OCI-LY3 (cell line): ENCODE measurements around the gene C7orf57.
"Not testable (repeated sequence)": the region's sequence is repeated elsewhere in the genome, so short reads cannot be mapped to it uniquely, and the experiment has no call there.

Experiments used
- H2AFZ ChIP-seq: fragments of 200-600, 300-600 bp; shearing (Covaris generic); 2 replicates; pipeline ENCODE4 v1.6.0; 2014; ENCODE audit warnings: antibody characterized with exemption, low read depth, low read length
- H3K27ac ChIP-seq: fragments of 200-600, 300-600 bp; sonication (generic); 2 replicates; pipeline ENCODE4 v1.5.1; 2014; ENCODE audit warnings: mild to moderate bottlenecking, low read length, moderate library complexity, mixed read lengths
- H3K27me3 ChIP-seq: fragments of 200-600, 300-600 bp; sonication (generic); 2 replicates; pipeline ENCODE4 v1.6.1; 2014; ENCODE audit warnings: low read depth, low read length, mixed read lengths
- H3K36me3 ChIP-seq: fragments of 200-600, 300-600 bp; sonication (generic); replicated peaks from 2 replicates; pipeline ENCODE3; 2014; ENCODE audit warnings: low read depth, low read length, mixed read lengths
- H3K4me1 ChIP-seq: fragments of 300-600, 200-600 bp; sonication (generic); 2 replicates; pipeline ENCODE4 v1.6.1; 2014; ENCODE audit warnings: low read length, mixed read lengths
- H3K4me2 ChIP-seq: fragments of 200-600, 300-600 bp; sonication (generic); 2 replicates; pipeline ENCODE4 v1.6.1; 2014; ENCODE audit warnings: low read length, mixed read lengths
- H3K4me3 ChIP-seq: fragments of 300-600, 200-600 bp; sonication (generic); 2 replicates; pipeline ENCODE4 v1.5.1; 2014; ENCODE audit warnings: antibody characterized with exemption, mild to moderate bottlenecking, low read length, moderate library complexity
- H3K79me2 ChIP-seq: fragments of 300-600, 200-600 bp; shearing (Covaris generic); 2 replicates; pipeline ENCODE4 v1.6.1; 2014; ENCODE audit warnings: mild to moderate bottlenecking, low read length, mixed read lengths
- H3K9ac ChIP-seq: fragments of 300-600, 200-600 bp; shearing (Covaris generic); 2 replicates; pipeline ENCODE4 v1.6.0; 2014; ENCODE audit warnings: mild to moderate bottlenecking, low read length, moderate library complexity
- H3K9me3 ChIP-seq: fragments of 200-600, 300-600 bp; shearing (Covaris generic); 2 replicates; pipeline ENCODE4 v1.6.1; 2014; ENCODE audit warnings: low read length, mixed read lengths; ENCODE audit not compliant: insufficient read depth
- H4K20me1 ChIP-seq: fragments of 200-600, 300-600 bp; sonication (generic); 2 replicates; pipeline ENCODE4 v1.6.1; 2016; ENCODE audit warnings: low read length, mixed read lengths; ENCODE audit not compliant: insufficient read depth
- CTCF ChIP-seq: fragments of 200-600, 300-600 bp; sonication (generic); IDR thresholded peaks from 2 replicates; pipeline ENCODE4 v1.5.1; 2014; ENCODE audit warnings: antibody characterized with exemption, low read length, low read depth
- EZH2phosphoT487 ChIP-seq: fragments of 200-600 bp; shearing (Covaris generic); IDR thresholded peaks from 2 replicates; pipeline ENCODE4 v1.6.1; 2018; ENCODE audit warnings: antibody characterized with exemption, mixed run types, low read depth

The C7orf57 gene

GRCh38 chr7:48067475-48067874 is 32.1 kb downstream of the C7orf57 start:
- Histone ChIP-seq H3K27ac (no peak overlapping the region), H3K27me3 (peaks cover 27% of the 10 kb centered on the region; the same call in 1 of the 2 replicates), H3K4me2 (no peak overlapping the region), H3K36me3 (no peaks in the 10 kb centered on the region), H2AFZ (no peak overlapping the region), H3K4me3 (no peak overlapping the region), H3K9me3 (no peaks in the 10 kb centered on the region), H3K4me1 (no peaks in the 10 kb centered on the region), H3K79me2 (no peaks in the 10 kb centered on the region), H4K20me1 (no peaks in the 10 kb centered on the region), H3K9ac (no peak overlapping the region)
- TF ChIP-seq CTCF (no peak), EZH2phosphoT487 (no peak)

- no peaks in the 10 kb centered on the region for H4K20me1 ChIP-seq
- no peaks in the 10 kb centered on the region for H3K79me2 ChIP-seq
- no peaks in the 10 kb centered on the region for H3K9me3 ChIP-seq
- H3K4me3 ChIP-seq, result no peak overlapping the region
- TF ChIP-seq EZH2phosphoT487 (no peak), CTCF (no peak)
- peaks cover 19% of the 10 kb centered on the region for H3K27me3 ChIP-seq
- no peak overlapping the region for H3K27ac ChIP-seq
- H3K4me1 ChIP-seq, result no peaks in the 10 kb centered on the region
- no peak overlapping the region for H3K4me2 ChIP-seq
- H3K9ac ChIP-seq, result no peak overlapping the region
- H3K36me3 ChIP-seq, result no peaks in the 10 kb centered on the region
- H2AFZ ChIP-seq, result no peak overlapping the region
These were observed 38.9 kb downstream of the C7orf57 start for GRCh38 chr7:48074204-48074654.

GRCh38 chr7:48077423-48077822 is 42.1 kb downstream of the C7orf57 start:
- Histone ChIP-seq H3K4me1 (no peaks in the 10 kb centered on the region), H4K20me1 (no peaks in the 10 kb centered on the region), H3K9me3 (no peaks in the 10 kb centered on the region)

GRCh38 chr7:48078470-48078869 is 43.1 kb downstream of the C7orf57 start:
- Histone ChIP-seq H2AFZ (no peak overlapping the region), H3K9me3 (no peaks in the 10 kb centered on the region), H3K4me2 (no peak overlapping the region), H4K20me1 (no peaks in the 10 kb centered on the region), H3K4me1 (no peaks in the 10 kb centered on the region), H3K79me2 (no peaks in the 10 kb centered on the region), H3K36me3 (no peaks in the 10 kb centered on the region), H3K4me3 (no peak overlapping the region), H3K27me3 (peaks cover 32% of the 10 kb centered on the region), H3K9ac (no peak overlapping the region), H3K27ac (no peak overlapping the region)
- TF ChIP-seq EZH2phosphoT487 (no peak), CTCF (no peak)

More at GRCh38 chr7:48077423-48077822, 42.1 kb downstream of the C7orf57 start:
- no peak overlapping the region for H3K4me2 ChIP-seq
- H3K36me3 ChIP-seq, result no peaks in the 10 kb centered on the region
- H3K9ac ChIP-seq, result no peak overlapping the region
- no peak overlapping the region for H3K4me3 ChIP-seq
- TF ChIP-seq CTCF (no peak), EZH2phosphoT487 (no peak)
- no peak overlapping the region for H2AFZ ChIP-seq
- H3K27ac ChIP-seq, result no peak overlapping the region
- peaks cover 27% of the 10 kb centered on the region for H3K27me3 ChIP-seq
- no peaks in the 10 kb centered on the region for H3K79me2 ChIP-seq

GRCh38 chr7:48082378-48082777 is 47.0 kb downstream of the C7orf57 start:
- peaks cover 32% of the 10 kb centered on the region for H3K4me1 ChIP-seq
- H3K4me2 ChIP-seq, H2AFZ ChIP-seq: not testable (repeated sequence)

More at GRCh38 chr7:48082378-48082777, 47.0 kb downstream of the C7orf57 start:
- H3K9me3 ChIP-seq, H3K79me2 ChIP-seq, H3K4me3 ChIP-seq, H3K9ac ChIP-seq, H3K36me3 ChIP-seq, H3K27ac ChIP-seq, H4K20me1 ChIP-seq: not testable (repeated sequence)
- peaks cover 46% of the 10 kb centered on the region for H3K27me3 ChIP-seq
